ENCODE results near the gene FAM111A.

The FAM111A gene

DNA sequence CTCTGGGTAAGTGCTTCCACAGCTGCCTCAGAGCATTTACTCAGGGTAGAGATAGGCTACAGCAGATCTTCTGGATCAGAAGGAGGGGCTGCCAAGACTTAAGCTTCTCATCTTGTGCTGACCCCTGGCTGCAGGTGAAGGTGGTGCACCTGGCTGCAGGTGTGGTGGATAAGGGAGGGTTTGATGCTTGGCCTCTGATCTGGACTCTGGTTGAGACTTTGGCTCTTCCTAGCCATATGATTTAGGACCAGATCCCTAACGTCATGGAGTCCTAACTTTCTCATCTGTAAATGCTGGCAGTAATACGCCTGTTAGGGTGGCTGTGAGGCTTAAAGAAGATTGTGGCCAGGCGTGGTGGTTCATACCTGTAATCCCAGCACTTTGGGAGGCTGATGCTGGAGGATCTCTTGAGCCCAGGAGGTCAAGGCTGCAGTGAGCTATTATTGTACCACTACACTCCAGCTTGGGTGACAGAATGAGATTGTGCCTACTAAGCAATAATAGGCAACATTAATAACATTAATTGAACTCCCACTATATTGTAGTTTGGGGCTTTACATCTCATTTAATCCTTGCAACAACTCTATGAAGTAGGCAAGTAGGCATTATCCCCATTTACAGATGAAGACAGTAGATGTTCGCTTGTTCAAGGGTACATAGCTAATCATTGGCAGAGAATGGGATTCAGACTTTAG lies 39.9 kb downstream of the FAM111A start:
- Histone ChIP-seq H3K4me2 (ENCODE audit: insufficient read depth, low read length) (no peak overlapping the region), H3K79me2 (ENCODE audit: insufficient read depth, low read length) (no peaks in the 10 kb centered on the region), H3K27ac (ENCODE audit: low read length) (no peak overlapping the region), H3K4me3 (ENCODE audit: low read depth in 1 of 2, low read length in 2 of 2) (no peak overlapping the region), H3K4me1 (ENCODE audit: insufficient read depth, low read length) (no peaks in the 10 kb centered on the region), H3K27me3 (ENCODE audit: insufficient read depth, low read length, poor library complexity) (no peaks in the 10 kb centered on the region), H2AFZ (ENCODE audit: low read depth, low read length) (no peak overlapping the region), H3K36me3 (ENCODE audit: insufficient read depth, low read length) (no peaks in the 10 kb centered on the region), H4K20me1 (ENCODE audit: insufficient read depth, low read length) (no peaks in the 10 kb centered on the region), H3K9me3 (ENCODE audit: insufficient read depth, low read length, severe bottlenecking) (peaks cover 12% of the 10 kb centered on the region), H3K9ac (ENCODE audit: low read depth, low read length) (no peak overlapping the region)
- TF ChIP-seq, protein P1, sequence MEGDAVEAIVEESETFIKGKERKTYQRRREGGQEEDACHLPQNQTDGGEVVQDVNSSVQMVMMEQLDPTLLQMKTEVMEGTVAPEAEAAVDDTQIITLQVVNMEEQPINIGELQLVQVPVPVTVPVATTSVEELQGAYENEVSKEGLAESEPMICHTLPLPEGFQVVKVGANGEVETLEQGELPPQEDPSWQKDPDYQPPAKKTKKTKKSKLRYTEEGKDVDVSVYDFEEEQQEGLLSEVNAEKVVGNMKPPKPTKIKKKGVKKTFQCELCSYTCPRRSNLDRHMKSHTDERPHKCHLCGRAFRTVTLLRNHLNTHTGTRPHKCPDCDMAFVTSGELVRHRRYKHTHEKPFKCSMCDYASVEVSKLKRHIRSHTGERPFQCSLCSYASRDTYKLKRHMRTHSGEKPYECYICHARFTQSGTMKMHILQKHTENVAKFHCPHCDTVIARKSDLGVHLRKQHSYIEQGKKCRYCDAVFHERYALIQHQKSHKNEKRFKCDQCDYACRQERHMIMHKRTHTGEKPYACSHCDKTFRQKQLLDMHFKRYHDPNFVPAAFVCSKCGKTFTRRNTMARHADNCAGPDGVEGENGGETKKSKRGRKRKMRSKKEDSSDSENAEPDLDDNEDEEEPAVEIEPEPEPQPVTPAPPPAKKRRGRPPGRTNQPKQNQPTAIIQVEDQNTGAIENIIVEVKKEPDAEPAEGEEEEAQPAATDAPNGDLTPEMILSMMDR (IDR thresholded peaks at IDR 0.05; ENCODE audit: borderline replicate concordance, extremely low read depth, low read length, poor library complexity, severe bottlenecking): peak; percentile 32
- no peak for TF ChIP-seq EZH2 (IDR thresholded peaks at IDR 0.05; ENCODE audit: borderline replicate concordance, low read depth, low read length, severe bottlenecking)
- no peak for ATAC-seq (ENCODE audit: insufficient read depth, low read depth)
- DNase-seq: no peak

DNA sequence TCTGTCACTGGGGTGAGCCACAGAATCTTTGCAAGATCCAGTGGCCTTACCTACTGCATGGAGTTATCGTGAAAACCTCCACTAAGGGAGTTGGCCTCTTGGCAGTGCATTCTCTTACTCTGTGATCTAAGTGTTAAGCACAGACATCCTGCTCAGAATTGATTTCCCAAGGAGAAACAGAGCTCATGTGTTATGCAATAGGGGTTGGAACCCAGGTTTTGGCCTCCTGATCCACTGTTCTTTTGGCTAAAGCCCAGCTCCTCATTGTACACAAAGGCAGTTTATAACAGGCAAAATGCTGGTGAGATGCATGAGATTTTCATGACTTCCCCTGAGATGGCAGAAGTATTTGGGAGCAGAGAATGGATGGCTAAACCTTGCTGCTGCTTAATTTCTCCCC lies 41.1 kb downstream of the FAM111A start:
- H3K9me3 ChIP-seq (ENCODE audit: insufficient read depth, low read length, severe bottlenecking): peaks cover 10% of the 10 kb centered on the region
- DNase-seq (no peak), ATAC-seq (ENCODE audit: insufficient read depth, low read depth) (no peak)
- H3K4me2 ChIP-seq (ENCODE audit: insufficient read depth, low read length): no peak overlapping the region
- H4K20me1 ChIP-seq (ENCODE audit: insufficient read depth, low read length): no peaks in the 10 kb centered on the region
- no peaks in the 10 kb centered on the region for H3K4me1 ChIP-seq (ENCODE audit: insufficient read depth, low read length)
- no peak overlapping the region for H3K27ac ChIP-seq (ENCODE audit: low read length)
- H2AFZ ChIP-seq (ENCODE audit: low read depth, low read length): no peak overlapping the region
- H3K79me2 ChIP-seq (ENCODE audit: insufficient read depth, low read length): no peaks in the 10 kb centered on the region
- H3K36me3 ChIP-seq (ENCODE audit: insufficient read depth, low read length): no peaks in the 10 kb centered on the region
- TF ChIP-seq EZH2 (IDR thresholded peaks at IDR 0.05; ENCODE audit: borderline replicate concordance, low read depth, low read length, severe bottlenecking): no peak
- TF ChIP-seq, protein P1 (IDR thresholded peaks at IDR 0.05; ENCODE audit: borderline replicate concordance, extremely low read depth, low read length, poor library complexity, severe bottlenecking): no peak
- no peak overlapping the region for H3K9ac ChIP-seq (ENCODE audit: low read depth, low read length)
- no peak overlapping the region for H3K4me3 ChIP-seq (ENCODE audit: low read depth in 1 of 2, low read length in 2 of 2)
- H3K27me3 ChIP-seq (ENCODE audit: insufficient read depth, low read length, poor library complexity): no peaks in the 10 kb centered on the region

DNA sequence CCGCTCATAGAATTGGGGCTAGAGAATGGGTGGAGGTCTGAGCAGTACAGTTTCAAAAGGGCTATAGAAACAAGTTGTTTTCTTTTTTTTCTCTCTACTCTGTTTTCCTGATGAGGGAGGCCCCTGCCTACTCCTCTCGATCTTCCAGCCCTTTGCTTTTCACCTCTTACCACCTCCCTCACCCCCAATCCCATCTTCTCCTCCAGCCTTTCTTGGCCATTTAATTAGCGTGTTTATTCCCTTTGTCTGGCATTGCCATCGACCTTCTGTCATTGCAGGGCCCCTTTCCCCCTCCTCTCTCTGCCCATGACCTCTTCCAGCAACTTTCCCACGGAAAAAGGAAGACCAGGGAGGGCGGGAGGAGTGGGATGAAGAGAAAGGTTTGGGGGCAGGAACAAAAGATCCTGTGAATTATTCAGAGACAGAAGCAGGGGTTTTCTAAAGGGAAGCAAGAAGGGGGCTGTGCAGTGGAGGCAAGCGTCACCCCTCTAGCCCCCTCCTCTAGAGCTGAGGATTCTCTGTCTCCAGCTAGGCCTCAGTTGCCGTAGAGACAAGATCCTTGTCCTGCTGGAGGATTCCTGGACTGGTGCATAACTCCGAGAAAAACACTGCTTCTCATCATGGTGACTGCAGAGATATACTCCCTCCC lies 42.2 kb downstream of the FAM111A start:
- Histone ChIP-seq H3K27me3 (ENCODE audit: insufficient read depth, low read length, poor library complexity) (no peaks in the 10 kb centered on the region), H3K79me2 (ENCODE audit: insufficient read depth, low read length) (no peaks in the 10 kb centered on the region), H3K4me1 (ENCODE audit: insufficient read depth, low read length) (no peaks in the 10 kb centered on the region), H3K9ac (ENCODE audit: low read depth, low read length) (no peak overlapping the region), H3K4me3 (ENCODE audit: low read depth in 1 of 2, low read length in 2 of 2) (no peak overlapping the region), H3K27ac (ENCODE audit: low read length) (no peak overlapping the region), H2AFZ (ENCODE audit: low read depth, low read length) (no peak overlapping the region), H4K20me1 (ENCODE audit: insufficient read depth, low read length) (no peaks in the 10 kb centered on the region), H3K9me3 (ENCODE audit: insufficient read depth, low read length, severe bottlenecking) (no peaks in the 10 kb centered on the region), H3K36me3 (ENCODE audit: insufficient read depth, low read length) (no peaks in the 10 kb centered on the region), H3K4me2 (ENCODE audit: insufficient read depth, low read length) (no peak overlapping the region)
- no peak for DNase-seq
- no peak for ATAC-seq (ENCODE audit: insufficient read depth, low read depth)
- no peak for TF ChIP-seq EZH2 (IDR thresholded peaks at IDR 0.05; ENCODE audit: borderline replicate concordance, low read depth, low read length, severe bottlenecking)
- TF ChIP-seq, protein P1 (IDR thresholded peaks at IDR 0.05; ENCODE audit: borderline replicate concordance, extremely low read depth, low read length, poor library complexity, severe bottlenecking): no peak

All from DND-41 (cell line).